GOT3 (cell line): Measurements from ENCODE around the gene URI1.

Experiments
- DNase-seq: peaks from one replicate; lab custom pipeline; 2025; ENCODE audit warnings: mixed read lengths; lab: John Stamatoyannopoulos, UW

The URI1 gene

GRCh38 chr19:29971002-29971401 lies 29.0 kb downstream of the URI1 start:
- DNase-seq, result no peak

- no peak for DNase-seq
Measured at GRCh38 chr19:29971648-29972047, 29.6 kb downstream of the URI1 start.

GRCh38 chr19:29974701-29975100 lies 32.7 kb downstream of the URI1 start:
- DNase-seq, result no peak

- no peak for DNase-seq
Measured at GRCh38 chr19:29976151-29976943, 34.3 kb downstream of the URI1 start.

- DNase-seq, result no peak
Measured at GRCh38 chr19:29978080-29978479, 36.0 kb downstream of the URI1 start.

GRCh38 chr19:29983568-29983967 lies 41.5 kb downstream of the URI1 start:
- no peak for DNase-seq

- DNase-seq, result no peak
Measured at GRCh38 chr19:29985196-29985595, 43.2 kb downstream of the URI1 start.

- no peak for DNase-seq
Measured at GRCh38 chr19:29988351-29988750, 46.3 kb downstream of the URI1 start.

GRCh38 chr19:29992233-29992867 lies 50.3 kb downstream of the URI1 start:
- no peak for DNase-seq

GRCh38 chr19:29999490-29999889 lies 57.5 kb downstream of the URI1 start:
- DNase-seq, result no peak

- DNase-seq, result no peak
Measured at GRCh38 chr19:30000862-30001261, 58.8 kb downstream of the URI1 start.

GRCh38 chr19:30001301-30001700 lies 59.3 kb downstream of the URI1 start:
- no peak for DNase-seq

- no peak for DNase-seq
Measured at GRCh38 chr19:30001791-30002190, 59.8 kb downstream of the URI1 start.

GRCh38 chr19:30003866-30004265 lies 61.8 kb downstream of the URI1 start:
- DNase-seq, result no peak

GRCh38 chr19:30004403-30004802 lies 62.4 kb downstream of the URI1 start:
- no peak for DNase-seq

GRCh38 chr19:30006207-30006606 lies 64.2 kb downstream of the URI1 start:
- no peak for DNase-seq

- no peak for DNase-seq
Measured at GRCh38 chr19:30008169-30008568, 66.1 kb downstream of the URI1 start.

- no peak for DNase-seq
Measured at GRCh38 chr19:30009013-30009412, 67.0 kb downstream of the URI1 start.

GRCh38 chr19:30011051-30011578 lies 69.1 kb downstream of the URI1 start:
- DNase-seq, result no peak

- DNase-seq, result no peak
Measured at GRCh38 chr19:30014770-30015169, 72.7 kb downstream of the URI1 start.

GRCh38 chr19:30017172-30017571 lies 75.1 kb downstream of the URI1 start:
- no peak for DNase-seq

- DNase-seq, result no peak
Measured at GRCh38 chr19:30020189-30020588, 78.2 kb downstream of the URI1 start.

GRCh38 chr19:30022659-30023058 lies 80.6 kb downstream of the URI1 start:
- DNase-seq, result no peak
